Measurements from ENCODE around the gene ATP1A1.
A peak's percentile ranks its signal among the peaks of the same experiment; 100 is the strongest.

ATP1A1 gene

DNA sequence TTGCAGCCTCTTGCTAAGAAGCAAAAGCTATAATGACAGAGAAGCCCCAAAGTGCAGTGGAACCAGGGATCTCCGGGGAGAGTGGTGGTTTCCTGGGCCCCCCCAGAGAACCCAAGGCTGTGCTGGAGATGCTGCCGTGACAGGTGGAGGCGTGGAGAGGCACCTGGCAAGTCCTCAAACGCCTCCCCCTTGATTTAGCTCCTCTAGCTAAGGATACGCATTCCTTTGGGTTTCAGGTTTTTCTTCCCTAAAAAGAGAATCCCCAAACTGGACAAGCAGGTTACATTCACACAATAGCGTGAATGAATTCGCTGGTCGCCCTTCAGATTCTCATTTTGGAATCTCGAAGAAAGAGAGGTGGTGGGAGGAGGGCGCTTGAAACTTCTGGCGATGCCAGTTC, 853 bp upstream of the ATP1A1 start:
- H3K4me3 ChIP-seq (ENCODE audit: low read length), result peak overlapping the region; percentile 74; the same call in 1 of the 2 replicates
- TF ChIP-seq ZNF274 (IDR thresholded peaks at IDR 0.05; ENCODE audit: low read depth, low read length), result no peak

DNA sequence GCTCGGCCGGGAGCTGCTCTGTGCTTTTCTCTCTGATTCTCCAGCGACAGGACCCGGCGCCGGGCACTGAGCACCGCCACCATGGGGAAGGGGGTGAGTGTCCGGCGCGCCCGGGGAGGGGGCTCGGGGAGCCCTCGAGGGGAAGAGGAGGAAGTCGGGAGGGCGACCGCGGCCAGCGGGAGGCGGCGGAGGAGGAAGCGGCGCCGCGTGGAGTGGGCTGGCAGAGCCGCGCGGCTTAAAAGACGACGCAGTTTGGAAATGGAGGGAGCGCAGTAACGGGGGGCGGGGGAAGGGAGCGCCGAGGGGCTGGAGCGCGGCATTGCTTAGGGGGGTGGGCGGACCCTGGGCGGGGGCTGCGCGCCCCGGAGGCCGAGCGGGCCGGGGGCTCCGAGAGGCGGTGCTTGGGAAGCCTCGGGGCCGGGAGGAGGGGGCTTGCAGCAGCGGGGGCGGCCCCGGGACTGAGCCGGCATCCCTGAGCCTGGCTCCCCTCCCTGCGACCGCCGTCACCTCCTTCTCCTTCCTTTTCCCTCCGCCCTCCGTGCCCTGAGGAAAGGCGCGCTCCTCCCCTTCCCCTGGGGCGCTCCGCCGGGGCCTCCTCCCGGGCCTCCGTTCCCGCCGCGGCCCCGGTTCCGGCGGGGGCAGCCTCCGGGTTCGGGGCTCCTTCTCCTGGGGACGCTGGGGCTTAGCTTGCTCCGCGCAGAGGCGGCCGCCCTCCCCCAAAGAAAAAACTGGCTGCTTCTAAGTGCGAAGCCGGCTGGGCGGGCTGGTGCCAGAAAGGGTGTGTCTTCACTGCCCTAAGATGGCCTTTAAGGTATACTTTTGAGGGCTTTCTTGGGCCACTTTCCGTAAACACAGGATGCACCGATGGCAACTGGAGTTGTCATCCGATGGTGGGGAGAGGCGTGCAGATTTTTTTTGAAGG, 648 bp downstream of the ATP1A1 start:
- TF ChIP-seq ZNF274 (IDR thresholded peaks at IDR 0.05; ENCODE audit: low read depth, low read length), result no peak

DNA sequence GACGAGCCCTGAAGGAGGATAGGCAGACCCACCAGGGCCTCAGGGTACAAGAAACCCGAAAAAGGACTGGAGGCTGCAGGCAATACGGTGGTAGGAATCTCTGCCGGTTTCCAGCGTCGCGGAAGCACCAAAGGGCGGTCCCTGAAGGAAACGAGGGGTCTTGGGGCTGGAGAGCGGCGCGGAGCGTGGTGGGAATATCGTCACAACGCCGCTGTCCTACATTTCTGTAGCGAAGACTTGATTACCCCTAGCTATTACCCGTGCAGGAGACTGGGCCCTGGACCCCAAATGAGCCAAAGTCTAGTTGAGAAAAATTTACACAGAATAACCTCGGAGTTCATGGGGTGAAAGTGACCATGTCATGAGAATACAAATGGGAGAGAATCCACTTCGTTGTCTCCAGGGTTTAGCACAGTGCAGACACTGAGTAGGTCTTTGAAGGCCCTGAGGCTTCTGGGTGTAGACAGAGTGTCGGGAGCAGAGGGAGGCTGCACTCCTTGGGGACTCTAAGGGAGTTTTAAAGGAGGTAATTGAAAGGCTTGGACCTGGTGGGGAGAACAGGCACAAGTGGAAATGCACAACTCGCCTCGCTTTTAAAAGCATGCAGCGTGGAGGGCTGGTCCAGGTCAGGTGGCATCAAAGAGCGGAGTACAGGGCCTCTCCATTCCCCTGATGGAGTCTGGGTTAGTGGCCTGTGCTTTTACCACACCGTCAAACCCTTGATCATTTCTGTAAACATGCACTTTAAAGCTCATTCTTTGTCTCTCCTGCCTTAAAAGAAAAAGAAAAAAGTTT, 1.5 kb downstream of the ATP1A1 start:
- no peak for TF ChIP-seq ZNF274 (IDR thresholded peaks at IDR 0.05; ENCODE audit: low read depth, low read length)
- peak overlapping the region; percentile 74 for H3K4me3 ChIP-seq (ENCODE audit: low read length)

More for the DNA sequence above, 648 bp downstream of the ATP1A1 start:
- peak overlapping the region; percentile 74 for H3K4me3 ChIP-seq (ENCODE audit: low read length)

DNA sequence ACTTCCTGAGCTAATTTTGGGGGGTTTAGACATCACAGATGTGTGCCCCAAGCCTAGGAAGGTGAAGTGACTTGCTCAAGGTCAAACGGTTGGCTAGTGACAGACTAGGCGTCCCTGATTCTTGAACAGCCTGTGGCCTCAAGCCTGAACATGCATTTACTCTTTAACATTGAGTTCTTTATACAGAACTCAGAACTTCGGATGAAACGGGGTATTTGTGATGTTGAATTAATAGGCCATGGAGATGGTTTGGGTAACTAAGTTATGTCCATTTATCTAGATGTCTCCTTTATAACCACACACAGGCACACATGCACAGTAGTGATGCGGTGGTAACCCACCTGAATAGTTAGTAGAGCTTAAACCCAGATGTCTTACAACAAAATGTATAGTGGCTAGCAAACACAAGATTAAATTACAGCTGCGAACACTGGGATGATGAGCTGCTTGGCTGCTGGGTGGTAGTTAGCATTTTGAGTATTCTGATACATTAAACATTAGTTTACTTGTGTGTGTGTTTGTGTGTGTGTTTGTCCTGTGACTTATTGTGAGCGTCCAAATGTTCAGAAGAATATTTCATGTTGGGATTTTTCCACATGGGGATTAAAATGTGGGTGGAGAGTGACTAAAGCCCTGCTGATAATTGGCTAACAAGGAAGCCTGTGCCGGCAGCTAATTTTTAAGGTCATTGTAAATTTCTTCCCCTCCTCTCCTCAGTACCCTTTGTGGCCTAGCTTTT, 2.3 kb downstream of the ATP1A1 start:
- no peak for TF ChIP-seq ZNF274 (IDR thresholded peaks at IDR 0.05; ENCODE audit: low read depth, low read length)
- peak overlapping the region; percentile 74 for H3K4me3 ChIP-seq (ENCODE audit: low read length)

DNA sequence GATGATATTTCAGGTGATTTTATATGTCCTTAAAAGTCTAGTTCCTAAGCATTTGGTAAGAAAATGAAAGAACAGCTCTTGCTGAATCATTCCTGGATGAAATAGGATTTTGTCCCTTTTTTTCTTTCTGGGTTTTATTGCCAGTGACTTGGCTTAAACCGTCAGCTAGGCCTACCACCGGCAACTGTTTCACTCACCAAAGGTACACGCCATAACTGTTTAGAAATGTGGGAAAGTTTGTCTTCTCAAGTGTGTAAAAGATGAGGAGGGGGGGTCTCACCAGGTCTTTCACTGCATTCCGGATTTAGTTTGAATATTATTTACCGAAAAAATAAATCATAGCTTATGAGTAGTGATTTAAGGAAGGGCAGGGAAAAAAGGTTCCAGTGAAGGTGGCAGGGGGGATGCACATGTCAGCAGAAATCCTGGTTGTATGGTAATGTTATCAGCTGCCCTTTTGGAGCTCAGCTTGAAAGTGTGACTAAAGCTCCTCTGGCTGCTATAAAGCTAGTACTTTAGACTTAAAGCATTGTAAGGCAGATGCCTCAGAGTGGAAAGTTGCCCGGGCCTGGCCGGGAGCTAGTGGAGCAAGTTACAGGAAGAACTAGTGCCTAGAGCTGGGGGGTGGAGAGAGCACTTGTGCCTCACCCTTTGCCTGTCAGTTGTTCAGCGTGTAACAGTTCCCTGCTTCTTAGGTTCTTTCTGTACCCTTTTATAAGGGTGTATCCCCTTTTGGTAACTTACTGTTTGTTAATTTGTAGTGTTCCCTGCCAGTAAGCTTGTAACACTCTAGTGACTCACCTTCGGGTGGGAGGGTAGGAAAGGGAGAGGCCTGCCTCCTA, 3.1 kb downstream of the ATP1A1 start:
- H3K4me3 ChIP-seq (ENCODE audit: low read length), result peak overlapping the region; percentile 74
- TF ChIP-seq ZNF274 (IDR thresholded peaks at IDR 0.05; ENCODE audit: low read depth, low read length), result no peak

DNA sequence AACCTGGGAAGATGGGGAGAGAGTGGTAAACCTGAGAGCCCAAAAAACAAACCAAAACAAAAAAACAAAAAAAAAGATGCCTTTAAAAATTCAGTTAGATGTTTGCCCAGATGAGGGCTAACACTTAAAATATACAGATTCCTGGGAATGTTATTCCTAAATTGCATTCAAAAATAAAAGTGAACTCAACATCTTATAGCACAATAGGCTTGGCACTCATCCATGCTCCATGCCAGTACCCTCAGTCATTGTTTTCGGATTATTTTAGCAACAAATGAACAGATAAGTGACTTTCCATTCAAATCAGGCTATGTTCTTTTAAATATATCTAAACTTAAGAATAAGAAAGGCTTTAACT, 3.7 kb downstream of the ATP1A1 start:
- H3K4me3 ChIP-seq (ENCODE audit: low read length), result peak overlapping the region; percentile 74
- no peak for TF ChIP-seq ZNF274 (IDR thresholded peaks at IDR 0.05; ENCODE audit: low read depth, low read length)

DNA sequence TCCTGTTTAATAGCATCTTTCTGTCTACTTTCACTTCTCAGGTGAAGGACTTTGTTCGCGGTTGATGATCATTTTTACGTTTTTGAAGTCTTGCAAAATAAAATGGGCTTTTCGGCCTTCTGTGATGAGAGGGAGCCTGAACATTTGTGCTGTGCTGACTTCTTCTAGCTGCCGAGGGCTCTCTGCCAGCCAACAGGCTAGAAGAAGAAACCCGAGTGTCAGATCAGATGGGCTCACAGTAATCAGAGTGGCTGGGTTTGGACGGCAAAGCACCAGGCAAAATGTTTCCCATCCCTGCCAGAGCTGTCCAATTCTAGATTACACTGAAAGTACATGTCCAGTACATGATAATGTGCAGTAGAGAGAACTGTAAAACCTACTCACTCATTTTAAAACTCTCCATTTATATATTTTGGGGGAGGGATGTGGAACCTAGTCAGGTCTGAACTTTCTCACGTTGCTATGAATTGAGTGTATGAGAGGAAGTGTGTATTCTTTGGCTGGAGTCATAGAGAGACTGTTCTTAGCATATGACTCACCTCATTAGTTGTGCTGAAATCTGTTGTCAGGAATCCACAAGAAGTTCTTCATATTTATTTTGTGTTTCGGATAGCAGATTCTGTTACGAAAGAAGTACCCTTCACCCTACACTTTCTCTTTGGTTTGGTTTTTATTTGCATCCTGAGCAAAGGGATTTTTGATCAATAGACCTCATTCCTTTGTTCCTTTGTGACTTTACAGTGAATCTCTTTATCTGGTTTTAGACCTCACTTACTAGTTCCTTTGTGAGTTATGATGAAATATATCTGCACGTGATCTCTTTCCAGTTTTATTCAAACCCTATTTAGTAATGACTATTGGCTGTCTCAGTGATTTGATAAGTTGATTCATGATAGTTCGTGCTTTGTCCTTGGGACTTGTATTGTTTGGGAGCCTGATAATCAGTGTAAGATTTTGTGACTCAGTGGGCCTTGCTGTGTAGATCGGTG, 4.8 kb downstream of the ATP1A1 start:
- no peak for TF ChIP-seq ZNF274 (IDR thresholded peaks at IDR 0.05; ENCODE audit: low read depth, low read length)
- peak overlapping the region; percentile 74 for H3K4me3 ChIP-seq (ENCODE audit: low read length)

DNA sequence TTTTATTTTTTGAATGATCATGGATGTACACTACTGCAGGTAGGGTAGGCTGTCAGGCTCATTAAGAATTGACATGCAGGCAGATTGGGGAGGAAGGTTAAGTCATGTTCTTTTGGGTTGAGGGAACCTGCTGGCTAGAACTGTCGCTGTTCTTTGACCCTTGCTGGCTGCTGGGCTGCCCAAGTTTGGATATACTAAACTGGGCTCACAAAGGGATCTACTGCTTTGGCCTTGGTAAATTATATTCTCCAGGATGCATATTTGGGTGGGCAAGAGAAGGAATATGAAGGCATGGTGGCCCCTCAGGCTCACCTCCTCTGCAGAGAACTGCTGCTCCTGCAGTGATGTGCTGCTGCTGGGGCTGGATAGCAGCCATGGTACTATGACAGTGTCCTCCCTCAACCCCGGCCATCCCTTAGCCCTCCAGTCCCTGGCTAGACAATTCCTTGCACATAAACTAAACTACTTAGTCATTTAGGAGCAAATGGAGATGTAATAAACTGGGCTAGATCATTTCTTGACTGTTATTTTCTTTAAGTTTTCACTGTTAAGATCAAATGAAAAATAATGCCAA, 6.1 kb downstream of the ATP1A1 start:
- no peak overlapping the region; the same call in 1 of the 2 replicates for H3K4me3 ChIP-seq (ENCODE audit: low read length)
- no peak for TF ChIP-seq ZNF274 (IDR thresholded peaks at IDR 0.05; ENCODE audit: low read depth, low read length)

DNA sequence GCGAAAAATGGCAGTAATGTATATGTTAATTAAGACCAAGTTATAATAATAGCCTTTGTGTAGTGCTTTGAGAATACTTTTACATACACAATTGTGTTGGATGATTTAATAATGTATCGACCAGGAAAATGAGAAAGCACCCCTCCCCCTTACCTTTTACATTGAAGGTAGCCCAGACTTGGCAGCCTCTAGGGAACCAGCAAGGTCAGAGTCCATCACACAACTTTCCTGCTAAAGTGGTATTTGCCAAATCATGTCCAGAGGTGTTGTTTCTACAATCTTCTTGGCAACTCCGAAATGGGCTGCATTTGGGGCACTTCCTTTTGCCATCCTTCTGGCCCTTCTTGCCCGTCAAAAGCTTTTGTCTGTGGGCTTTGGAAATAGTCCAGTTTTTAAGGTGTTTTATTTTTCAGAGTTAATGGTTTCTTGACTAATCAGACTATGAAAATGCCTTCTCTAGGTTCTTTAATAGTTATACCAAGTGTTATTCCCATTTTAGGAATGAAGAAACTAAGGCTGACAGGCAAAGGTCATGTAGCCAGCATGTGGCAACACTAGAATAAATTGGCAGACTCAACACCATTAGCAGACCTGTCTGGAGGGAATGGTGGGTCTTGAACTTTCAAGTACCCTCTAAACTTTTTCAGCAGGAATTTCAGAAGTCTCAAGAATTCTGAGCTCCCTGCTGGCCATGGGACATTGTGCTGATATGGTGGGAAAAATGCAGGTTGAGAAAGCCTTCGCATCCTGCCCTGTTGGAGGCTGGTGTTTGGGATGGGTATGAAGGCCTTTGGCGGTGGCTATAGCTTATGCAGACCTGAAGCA, 6.8 kb downstream of the ATP1A1 start:
- TF ChIP-seq ZNF274 (IDR thresholded peaks at IDR 0.05; ENCODE audit: low read depth, low read length), result no peak
- peak overlapping the region; percentile 23; the same call in 1 of the 2 replicates for H3K4me3 ChIP-seq (ENCODE audit: low read length)

DNA sequence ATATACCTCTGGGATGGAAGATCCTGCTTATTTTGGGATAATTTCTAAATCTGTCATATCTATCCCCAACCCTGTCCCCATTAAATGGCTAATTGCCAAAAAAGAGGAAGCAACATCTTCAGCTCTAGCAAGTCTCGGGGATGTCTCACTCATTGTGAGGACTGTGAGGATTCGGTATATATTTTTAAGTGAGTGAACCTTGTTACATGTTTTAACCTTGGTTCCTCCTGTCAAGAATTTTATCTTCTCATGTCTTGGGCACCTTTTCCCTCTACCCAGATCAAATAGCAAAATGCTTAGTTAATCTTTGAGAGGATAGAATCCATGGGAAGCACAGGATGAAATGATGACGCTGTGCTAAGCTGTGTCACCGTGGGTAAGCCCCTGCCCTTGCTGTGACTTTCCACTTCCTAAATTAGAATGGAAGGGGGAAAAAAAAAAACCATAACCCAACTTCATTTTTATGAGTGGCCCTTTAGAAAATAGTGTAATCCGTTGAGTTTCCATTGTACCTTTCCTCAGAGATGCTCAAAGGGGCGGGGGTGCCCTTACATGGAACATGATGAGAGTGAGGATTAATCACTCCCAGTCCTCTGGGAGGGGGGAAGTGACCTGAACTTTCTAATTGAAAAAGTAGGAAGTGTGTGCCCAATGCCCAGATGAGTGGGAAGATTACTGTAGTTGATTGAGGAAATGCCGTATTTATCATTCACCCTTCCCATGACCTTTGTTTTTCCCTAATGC, 7.6 kb downstream of the ATP1A1 start:
- TF ChIP-seq ZNF274 (IDR thresholded peaks at IDR 0.05; ENCODE audit: low read depth, low read length), result no peak
- peak overlapping the region; percentile 34 for H3K4me3 ChIP-seq (ENCODE audit: low read length)
